HG02870 (cell line): ENCODE data around the gene TSHR.
A peak's percentile ranks its signal among the peaks of the same experiment; 100 is the strongest.

Experiments used
- ATAC-seq: cut with Tn5 transposase; IDR thresholded peaks from one replicate; pipeline ENCODE4 v1.9.1; 2021; ENCODE audit warnings: mild to moderate bottlenecking, moderate library complexity; ENCODE audit not compliant: unreplicated experiment

The TSHR gene

GRCh38 chr14:81127785-81128184 lies 172.4 kb downstream of the TSHR start:
- no peak for ATAC-seq

GRCh38 chr14:81129242-81129641 lies 173.8 kb downstream of the TSHR start:
- no peak for ATAC-seq

GRCh38 chr14:81132468-81132867 lies 177.0 kb downstream of the TSHR start:
- ATAC-seq, result no peak

GRCh38 chr14:81133400-81133799 lies 178.0 kb downstream of the TSHR start:
- no peak for ATAC-seq

GRCh38 chr14:81137316-81137715 lies 181.9 kb downstream of the TSHR start:
- no peak for ATAC-seq

GRCh38 chr14:81138429-81138828 lies 183.0 kb downstream of the TSHR start:
- ATAC-seq, result no peak

- ATAC-seq, result no peak
Measured at GRCh38 chr14:81141426-81141825, 186.0 kb downstream of the TSHR start.

GRCh38 chr14:81143793-81144192 lies 188.4 kb downstream of the TSHR start:
- no peak for ATAC-seq

GRCh38 chr14:81144824-81145603 lies 189.6 kb downstream of the TSHR start:
- no peak for ATAC-seq

GRCh38 chr14:81147140-81147897 lies 191.9 kb downstream of the TSHR start:
- ATAC-seq, result no peak

GRCh38 chr14:81148635-81149034 lies 193.2 kb downstream of the TSHR start:
- ATAC-seq, result no peak

- peak; percentile 83 for ATAC-seq
Measured at GRCh38 chr14:81153187-81153586, 197.8 kb downstream of the TSHR start.

GRCh38 chr14:81157431-81157830 lies 202.0 kb downstream of the TSHR start:
- no peak for ATAC-seq

GRCh38 chr14:81161088-81161487 lies 205.7 kb downstream of the TSHR start:
- ATAC-seq, result no peak

- ATAC-seq, result no peak
Measured at GRCh38 chr14:81161749-81162148, 206.3 kb downstream of the TSHR start.

GRCh38 chr14:81162941-81163340 lies 207.5 kb downstream of the TSHR start:
- no peak for ATAC-seq

- ATAC-seq, result peak; percentile 96
Measured at GRCh38 chr14:81164167-81164774, 208.8 kb downstream of the TSHR start.

- no peak for ATAC-seq
Measured at GRCh38 chr14:81165188-81165587, 209.8 kb downstream of the TSHR start.

GRCh38 chr14:81166121-81166520 lies 210.7 kb downstream of the TSHR start:
- ATAC-seq, result no peak

GRCh38 chr14:81169267-81169666 lies 213.8 kb downstream of the TSHR start:
- ATAC-seq, result no peak

GRCh38 chr14:81169711-81170103 lies 214.3 kb downstream of the TSHR start:
- ATAC-seq, result peak; percentile 9
